ENCODE measurements around the gene MAPK9.

The MAPK9 gene

GRCh38 chr5:180204276-180204819 lies 87.5 kb downstream of the MAPK9 start:
- Histone ChIP-seq H3K4me3 (ENCODE audit: low read length in 2 of 2) (no peak overlapping the region), H3K4me1 (ENCODE audit: control insufficient read depth, insufficient read depth, low read length) (peaks cover 8% of the 10 kb centered on the region), H3K27ac (ENCODE audit: low read length) (no peak overlapping the region), H3K9me3 (ENCODE audit: control insufficient read depth in 2 of 2, low read length in 2 of 2) (no peaks in the 10 kb centered on the region), H3K27me3 (ENCODE audit: control insufficient read depth in 1 of 2, insufficient read depth in 2 of 2, low read length in 2 of 2) (peaks cover 16 to 18% of the 10 kb centered on the region in 2 donors), H3K9ac (ENCODE audit: low read length in 2 of 2) (no peak overlapping the region), H3K36me3 (ENCODE audit: control insufficient read depth in 2 of 2, insufficient read depth in 2 of 2, low read length in 2 of 2) (no peaks in the 10 kb centered on the region)

GRCh38 chr5:180202939-180203573 lies 88.8 kb downstream of the MAPK9 start:
- Histone ChIP-seq H3K27ac (ENCODE audit: low read length) (no peak overlapping the region), H3K4me3 (ENCODE audit: low read length in 2 of 2) (no peak overlapping the region), H3K36me3 (ENCODE audit: control insufficient read depth in 2 of 2, insufficient read depth in 2 of 2, low read length in 2 of 2) (no peaks in the 10 kb centered on the region)

GRCh38 chr5:180201051-180201987 lies 90.6 kb downstream of the MAPK9 start:
- H3K9me3 ChIP-seq (ENCODE audit: control insufficient read depth in 2 of 2, low read length in 2 of 2): no peaks in the 10 kb centered on the region
- H3K4me3 ChIP-seq (ENCODE audit: low read length in 2 of 2): no peak overlapping the region
- H3K27me3 ChIP-seq (ENCODE audit: control insufficient read depth in 1 of 2, insufficient read depth in 2 of 2, low read length in 2 of 2): peaks cover 0 to 3% of the 10 kb centered on the region in 2 donors
- no peaks in the 10 kb centered on the region for H3K36me3 ChIP-seq (ENCODE audit: control insufficient read depth in 2 of 2, insufficient read depth in 2 of 2, low read length in 2 of 2)
- H3K27ac ChIP-seq (ENCODE audit: low read length): no peak overlapping the region
- H3K4me1 ChIP-seq (ENCODE audit: control insufficient read depth, insufficient read depth, low read length): no peaks in the 10 kb centered on the region
- no peak overlapping the region for H3K9ac ChIP-seq (ENCODE audit: low read length in 2 of 2)

More at GRCh38 chr5:180202939-180203573, 88.8 kb downstream of the MAPK9 start:
- Histone ChIP-seq H3K4me1 (ENCODE audit: control insufficient read depth, insufficient read depth, low read length) (peaks cover 2% of the 10 kb centered on the region), H3K9me3 (ENCODE audit: control insufficient read depth in 2 of 2, low read length in 2 of 2) (no peaks in the 10 kb centered on the region), H3K9ac (ENCODE audit: low read length in 2 of 2) (no peak overlapping the region), H3K27me3 (ENCODE audit: control insufficient read depth in 1 of 2, insufficient read depth in 2 of 2, low read length in 2 of 2) (peaks cover 10 to 14% of the 10 kb centered on the region in 2 donors)

DNA sequence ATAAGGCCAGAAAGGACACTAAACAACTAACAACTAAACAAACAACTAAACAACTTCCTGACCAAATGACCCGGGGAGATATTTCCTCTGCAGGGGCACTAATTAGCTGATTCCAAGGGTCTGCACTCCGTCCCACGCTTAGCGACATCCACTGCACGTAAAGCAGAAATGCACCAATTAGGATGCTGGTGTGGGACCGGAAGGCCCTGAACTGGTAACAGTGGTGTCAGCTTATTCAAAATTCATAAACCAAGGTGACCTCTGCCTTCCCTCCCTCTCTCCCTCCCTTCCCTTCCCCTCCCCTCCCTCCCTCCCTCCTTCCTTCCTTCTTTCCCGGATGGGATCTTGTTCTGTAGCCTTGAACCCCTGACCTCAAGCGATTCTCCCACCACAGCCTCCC lies 92.5 kb downstream of the MAPK9 start:
- peaks cover 0 to 3% of the 10 kb centered on the region in 2 donors for H3K27me3 ChIP-seq (ENCODE audit: control insufficient read depth in 1 of 2, insufficient read depth in 2 of 2, low read length in 2 of 2)
- no peak overlapping the region for H3K9ac ChIP-seq (ENCODE audit: low read length in 2 of 2)
- no peaks in the 10 kb centered on the region for H3K36me3 ChIP-seq (ENCODE audit: control insufficient read depth in 2 of 2, insufficient read depth in 2 of 2, low read length in 2 of 2)
- H3K4me3 ChIP-seq (ENCODE audit: low read length in 2 of 2): no peak overlapping the region
- H3K4me1 ChIP-seq (ENCODE audit: control insufficient read depth, insufficient read depth, low read length): no peaks in the 10 kb centered on the region
- H3K9me3 ChIP-seq (ENCODE audit: control insufficient read depth in 2 of 2, low read length in 2 of 2): no peaks in the 10 kb centered on the region
- H3K27ac ChIP-seq (ENCODE audit: low read length): no peak overlapping the region

DNA sequence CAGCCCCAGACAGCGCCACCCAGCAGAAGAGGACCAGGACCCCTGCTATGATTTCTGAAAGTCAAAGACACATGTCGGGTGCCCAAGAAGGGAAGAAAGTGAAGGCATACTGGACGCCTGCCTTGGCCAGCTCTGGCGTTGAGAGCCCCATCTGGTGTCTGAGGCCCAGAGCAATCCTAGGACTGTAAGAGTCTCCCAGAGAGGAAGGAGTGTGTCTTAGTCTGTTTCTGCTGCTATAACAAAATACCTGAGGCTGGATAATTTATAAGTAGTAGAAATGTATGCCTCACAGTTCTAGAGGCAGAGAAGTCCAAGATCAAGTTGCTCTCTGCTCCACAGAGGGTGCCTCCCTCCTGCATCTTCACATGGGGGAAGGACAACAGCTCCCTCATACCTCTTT lies 93.7 kb downstream of the MAPK9 start:
- no peaks in the 10 kb centered on the region for H3K9me3 ChIP-seq (ENCODE audit: control insufficient read depth in 2 of 2, low read length in 2 of 2)
- H3K27me3 ChIP-seq (ENCODE audit: control insufficient read depth in 1 of 2, insufficient read depth in 2 of 2, low read length in 2 of 2): peaks cover 0 to 3% of the 10 kb centered on the region in 2 donors
- H3K36me3 ChIP-seq (ENCODE audit: control insufficient read depth in 2 of 2, insufficient read depth in 2 of 2, low read length in 2 of 2): no peaks in the 10 kb centered on the region
- H3K4me1 ChIP-seq (ENCODE audit: control insufficient read depth, insufficient read depth, low read length): no peaks in the 10 kb centered on the region
- no peak overlapping the region for H3K9ac ChIP-seq (ENCODE audit: low read length in 2 of 2)
- H3K27ac ChIP-seq (ENCODE audit: low read length): no peak overlapping the region
- no peak overlapping the region for H3K4me3 ChIP-seq (ENCODE audit: low read length in 2 of 2)

DNA sequence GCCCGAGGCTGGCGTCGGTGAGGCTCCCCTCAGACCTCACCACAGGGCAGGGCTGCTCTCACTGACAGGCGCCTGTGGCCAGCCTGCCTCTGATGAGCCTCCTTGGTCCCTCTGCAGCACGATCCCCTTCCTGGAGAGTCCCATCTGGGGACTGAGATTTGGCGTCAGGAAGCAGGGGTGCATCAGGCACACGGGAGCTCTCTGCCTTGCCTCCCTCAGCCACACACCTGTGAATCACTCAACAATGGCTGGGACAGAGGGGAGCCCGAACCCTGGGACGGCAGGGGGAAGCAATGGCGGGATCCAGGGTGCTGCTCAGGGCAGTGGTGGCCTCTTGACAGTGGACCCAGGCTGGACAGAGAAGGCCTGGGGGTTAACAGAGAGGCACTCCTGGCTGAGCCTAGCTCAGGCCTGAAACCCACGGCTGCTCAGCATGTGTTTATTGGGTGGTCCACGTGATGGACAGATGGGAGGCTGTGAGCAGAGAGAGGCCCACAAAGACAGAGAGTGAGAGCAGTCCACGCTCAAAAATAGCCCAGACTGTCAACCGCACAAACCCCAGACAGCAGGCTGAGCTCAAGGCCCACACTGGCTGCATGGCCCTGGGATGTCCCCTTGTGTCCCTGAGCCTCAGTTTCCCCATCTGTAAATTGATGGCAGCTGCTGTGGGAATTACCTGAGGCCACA lies 94.7 kb downstream of the MAPK9 start:
- no peak overlapping the region for H3K27ac ChIP-seq (ENCODE audit: low read length)
- H3K9ac ChIP-seq (ENCODE audit: low read length in 2 of 2): no peak overlapping the region

DNA sequence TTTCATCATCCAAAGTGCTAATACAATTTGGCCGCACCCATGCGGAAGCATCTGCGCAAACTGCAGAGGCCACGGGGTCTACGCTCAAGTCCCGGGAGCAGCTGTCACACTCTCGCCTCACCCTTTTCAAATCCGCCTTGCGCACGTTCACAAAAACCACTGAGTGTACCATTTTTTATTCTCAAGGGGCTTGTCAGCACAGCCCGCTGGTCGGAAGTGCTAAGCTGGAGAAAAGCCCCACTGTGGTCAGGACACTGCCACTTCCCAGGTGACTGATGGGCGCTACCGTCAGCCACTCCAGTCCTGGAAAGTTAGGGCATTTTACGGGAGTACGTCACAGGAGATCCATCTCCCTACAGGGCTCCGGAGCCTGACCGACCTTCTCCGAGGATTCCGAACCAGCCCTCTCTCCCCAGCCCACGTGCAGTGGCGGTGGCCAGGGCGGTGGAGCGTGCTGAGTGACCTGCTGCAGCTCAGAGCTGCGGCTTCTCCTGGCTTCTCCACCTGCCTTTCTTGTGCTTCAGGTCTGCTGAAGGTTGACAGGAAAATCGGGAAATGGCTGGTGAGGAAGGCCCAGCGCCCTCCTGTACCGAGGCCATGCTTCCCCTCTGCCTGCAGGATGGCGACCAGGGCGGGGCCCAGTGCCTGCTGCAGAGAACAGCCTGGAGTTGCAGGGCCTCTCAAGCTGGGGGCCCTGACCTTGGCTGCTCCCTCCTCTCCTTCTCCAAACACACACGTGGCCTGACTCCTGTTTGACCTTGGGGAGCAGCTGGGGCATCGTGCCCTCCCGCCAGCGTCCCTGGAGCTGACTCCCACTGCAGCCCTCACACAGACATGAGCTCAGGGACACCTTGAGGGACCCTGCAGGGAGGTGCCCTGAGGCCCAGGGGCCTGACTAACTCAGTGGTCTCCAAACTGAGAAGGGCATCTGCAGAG lies 97.2 kb downstream of the MAPK9 start:
- no peaks in the 10 kb centered on the region for H3K36me3 ChIP-seq (ENCODE audit: control insufficient read depth in 2 of 2, insufficient read depth in 2 of 2, low read length in 2 of 2)
- H3K4me3 ChIP-seq (ENCODE audit: low read length in 2 of 2): no peak overlapping the region
- H3K4me1 ChIP-seq (ENCODE audit: control insufficient read depth, insufficient read depth, low read length): no peaks in the 10 kb centered on the region
- no peaks in the 10 kb centered on the region for H3K9me3 ChIP-seq (ENCODE audit: control insufficient read depth in 2 of 2, low read length in 2 of 2)
- H3K9ac ChIP-seq (ENCODE audit: low read length in 2 of 2): no peak overlapping the region
- H3K27ac ChIP-seq (ENCODE audit: low read length): no peak overlapping the region
- H3K27me3 ChIP-seq (ENCODE audit: control insufficient read depth in 1 of 2, insufficient read depth in 2 of 2, low read length in 2 of 2): peaks cover 0 to 3% of the 10 kb centered on the region in 2 donors

More for the DNA sequence above, 94.7 kb downstream of the MAPK9 start:
- no peaks in the 10 kb centered on the region for H3K36me3 ChIP-seq (ENCODE audit: control insufficient read depth in 2 of 2, insufficient read depth in 2 of 2, low read length in 2 of 2)
- no peak overlapping the region for H3K4me3 ChIP-seq (ENCODE audit: low read length in 2 of 2)
- H3K4me1 ChIP-seq (ENCODE audit: control insufficient read depth, insufficient read depth, low read length): no peaks in the 10 kb centered on the region
- H3K9me3 ChIP-seq (ENCODE audit: control insufficient read depth in 2 of 2, low read length in 2 of 2): no peaks in the 10 kb centered on the region
- H3K27me3 ChIP-seq (ENCODE audit: control insufficient read depth in 1 of 2, insufficient read depth in 2 of 2, low read length in 2 of 2): peaks cover 0 to 3% of the 10 kb centered on the region in 2 donors

GRCh38 chr5:180193749-180194375 lies 98.0 kb downstream of the MAPK9 start:
- no peaks in the 10 kb centered on the region for H3K4me1 ChIP-seq (ENCODE audit: control insufficient read depth, insufficient read depth, low read length)
- H3K27ac ChIP-seq (ENCODE audit: low read length): no peak overlapping the region
- no peaks in the 10 kb centered on the region for H3K9me3 ChIP-seq (ENCODE audit: control insufficient read depth in 2 of 2, low read length in 2 of 2)
- H3K27me3 ChIP-seq (ENCODE audit: control insufficient read depth in 1 of 2, insufficient read depth in 2 of 2, low read length in 2 of 2): peaks cover 0 to 3% of the 10 kb centered on the region in 2 donors
- H3K36me3 ChIP-seq (ENCODE audit: control insufficient read depth in 2 of 2, insufficient read depth in 2 of 2, low read length in 2 of 2): no peaks in the 10 kb centered on the region
- H3K4me3 ChIP-seq (ENCODE audit: low read length in 2 of 2): no peak overlapping the region
- H3K9ac ChIP-seq (ENCODE audit: low read length in 2 of 2): no peak overlapping the region

GRCh38 chr5:180191716-180192115 lies 100.2 kb downstream of the MAPK9 start:
- Histone ChIP-seq H3K9me3 (ENCODE audit: control insufficient read depth in 2 of 2, low read length in 2 of 2) (peaks cover 2 to 4% of the 10 kb centered on the region in 2 donors), H3K36me3 (ENCODE audit: control insufficient read depth in 2 of 2, insufficient read depth in 2 of 2, low read length in 2 of 2) (no peaks in the 10 kb centered on the region), H3K4me3 (ENCODE audit: low read length in 2 of 2) (no peak overlapping the region), H3K27ac (ENCODE audit: low read length) (no peak overlapping the region), H3K4me1 (ENCODE audit: control insufficient read depth, insufficient read depth, low read length) (no peaks in the 10 kb centered on the region), H3K27me3 (ENCODE audit: control insufficient read depth in 1 of 2, insufficient read depth in 2 of 2, low read length in 2 of 2) (no peaks in the 10 kb centered on the region), H3K9ac (ENCODE audit: low read length in 2 of 2) (no peak overlapping the region)

Data from stomach smooth muscle (tissue), 2 donors.